HepG2 (cell line): ENCODE data around the gene ADCY9. TPM values are rescaled to one million over a fixed set of nuclear protein-coding genes. Genes with fewer than 3 reads are reported as not detected.

Experiments
- BATF2 ChIP-seq: sonication (generic); formaldehyde crosslinking; IDR thresholded peaks from 2 replicates; pipeline ENCODE4 v1.8.0; 2022; ENCODE audit warnings: mild to moderate bottlenecking, missing genetic modification reagents, moderate library complexity
- DR1 ChIP-seq: sonication (generic); formaldehyde crosslinking; IDR thresholded peaks from 2 replicates; pipeline ENCODE4 v1.8.0; 2021; ENCODE audit warnings: mild to moderate bottlenecking, missing genetic modification reagents, inconsistent platforms
- HES4 ChIP-seq: sonication (generic); formaldehyde crosslinking; IDR thresholded peaks from 2 replicates; pipeline ENCODE4 v1.9.0; 2021; ENCODE audit warnings: mild to moderate bottlenecking, missing genetic modification reagents, borderline replicate concordance
- KLF16 ChIP-seq, 2 experiments: sonication (generic) in 1 of 2; formaldehyde crosslinking in 1 of 2; IDR thresholded peaks; 2 replicates each; pipeline versions ENCODE4 v1.6.1 to v1.8.0; 2016 to 2023; ENCODE audit warnings: missing genetic modification reagents in 2 of 2, missing compliant biosample characterization in 1 of 2
- LCORL ChIP-seq, 2 experiments: fragments of 450-650 bp in 1 of 2; sonication (generic) in 1 of 2; formaldehyde crosslinking in 1 of 2; IDR thresholded peaks; 2 replicates each; pipeline versions ENCODE4 v1.5.0 to v1.6.1; 2017 to 2020; ENCODE audit warnings: antibody characterized with exemption in 1 of 2, missing genetic modification reagents in 1 of 2
- MXD3 ChIP-seq: IDR thresholded peaks from 2 replicates; pipeline ENCODE4 v1.6.1; 2016; ENCODE audit warnings: mild to moderate bottlenecking, missing biosample characterization, missing genetic modification reagents
- NFKB2 ChIP-seq: sonication (generic); formaldehyde crosslinking; IDR thresholded peaks from 2 replicates; pipeline ENCODE4 v1.4.0; 2020; ENCODE audit warnings: missing genetic modification reagents, borderline replicate concordance
- POLR2G ChIP-seq: fragments of 200-400 bp; formaldehyde crosslinking; IDR thresholded peaks from 2 replicates; pipeline ENCODE4 v1.6.1; 2018; ENCODE audit warnings: mild to moderate bottlenecking, low read depth, low read length, moderate library complexity
- PRDM15 ChIP-seq: sonication (generic); formaldehyde crosslinking; IDR thresholded peaks from 2 replicates; pipeline ENCODE4 v1.4.0; 2020; ENCODE audit warnings: missing genetic modification reagents
- REPIN1 ChIP-seq: sonication (generic); formaldehyde crosslinking; IDR thresholded peaks from 2 replicates; pipeline ENCODE4 v1.8.0; 2022; ENCODE audit warnings: missing genetic modification reagents, low read depth, mild to moderate bottlenecking, borderline replicate concordance
- SNRNP70 ChIP-seq: fragments of 200-400 bp; formaldehyde crosslinking; IDR thresholded peaks from 2 replicates; pipeline ENCODE4 v1.6.1; 2017; ENCODE audit warnings: mild to moderate bottlenecking, low read depth, low read length, moderate library complexity
- SP1 ChIP-seq, 2 experiments: fragments of 450-650 bp in 1 of 2; sonication (generic) in 1 of 2; formaldehyde crosslinking in 1 of 2; IDR thresholded peaks; 2 replicates each; pipeline versions ENCODE4 v1.4.0 to v1.6.1; 2016 to 2020; ENCODE audit warnings: missing genetic modification reagents in 1 of 2
- TFE3 ChIP-seq: IDR thresholded peaks from 2 replicates; pipeline ENCODE4 v1.6.1; 2016
- ZBTB26 ChIP-seq: IDR thresholded peaks from 2 replicates; pipeline ENCODE4 v1.6.1; 2016; ENCODE audit warnings: missing compliant biosample characterization, missing genetic modification reagents, borderline replicate concordance
- ZFP41 ChIP-seq: sonication (generic); formaldehyde crosslinking; IDR thresholded peaks from 2 replicates; pipeline ENCODE4 v1.4.0; 2020; ENCODE audit warnings: mild to moderate bottlenecking, missing genetic modification reagents, borderline replicate concordance
- ZNF329 ChIP-seq: sonication (generic); formaldehyde crosslinking; IDR thresholded peaks from 2 replicates; pipeline ENCODE4 v1.9.0; 2021; ENCODE audit warnings: low read depth, mild to moderate bottlenecking, missing genetic modification reagents
- ZNF432 ChIP-seq: sonication (generic); formaldehyde crosslinking; IDR thresholded peaks from 2 replicates; pipeline ENCODE4 v1.5.0; 2020; ENCODE audit warnings: missing genetic modification reagents, mild to moderate bottlenecking, borderline replicate concordance
- ZNF546 ChIP-seq: sonication (generic); formaldehyde crosslinking; conservative IDR thresholded peaks from 2 replicates; pipeline ENCODE4 v1.8.1; 2023; ENCODE audit warnings: mild to moderate bottlenecking, missing genetic modification reagents
- ZNF629 ChIP-seq: sonication (generic); formaldehyde crosslinking; conservative IDR thresholded peaks from 2 replicates; pipeline ENCODE4 v1.5.0; 2020; ENCODE audit warnings: missing genetic modification reagents
- ZNF644 ChIP-seq: IDR thresholded peaks from 2 replicates; pipeline ENCODE4 v1.6.1; 2016; ENCODE audit warnings: low read depth
- ZSCAN31 ChIP-seq: sonication (generic); formaldehyde crosslinking; IDR thresholded peaks from 2 replicates; pipeline ENCODE4 v1.5.0; 2020; ENCODE audit warnings: low read depth, mild to moderate bottlenecking, missing genetic modification reagents
- polyA plus RNA-seq, 8 experiments: library from polyadenylated mRNA; depleted of rRNA in 3 of 8; stranded (reverse) in 7 of 8; unstranded in 1 of 8; fragments of >200 nt; fragmentation: Illumina TruSeq in 4 of 8; extraction: Trizol in 4 of 8; gene quantifications; 2 replicates each; pipeline versions ENCODE4 v1.2.1 to v1.2.3, GENCODE V29; 2011 to 2016; ENCODE audit warnings: low read depth in 4 of 8, missing spikeins in 1 of 8, mixed read lengths in 1 of 8; ENCODE audit not compliant: insufficient read depth in 1 of 8
- total RNA-seq, 5 experiments: library from RNA; depleted of rRNA; stranded (reverse); fragments of >200 nt; fragmentation: Illumina TruSeq; extraction: Trizol; gene quantifications; 2 replicates each; pipeline ENCODE4 v1.2.3, GENCODE V29; 2016; ENCODE audit warnings: low read depth in 1 of 5

Gene ADCY9
- total and polyA plus RNA-seq, 2 of the 13 experiments (the other 11 are each of a cell fraction or from before 2014, with no cell fraction given), result 11.2 to 13.9 TPM

GRCh38 chr16:4113358-4114256, 2.6 kb downstream of the ADCY9 start (continued):
- TF ChIP-seq SNRNP70, result no peak
- no peak for TF ChIP-seq ZNF629
- TF ChIP-seq ZBTB26, result no peak; the same call in 1 of the 2 replicates
- no peak for TF ChIP-seq POLR2G
- no peak for TF ChIP-seq HES4 (CRISPR knock-in tag)
- TF ChIP-seq ZNF329 (CRISPR knock-in tag), result no peak
- no peak for TF ChIP-seq TFE3 (CRISPR knock-in tag)
- TF ChIP-seq PRDM15, result no peak
- TF ChIP-seq BATF2 (CRISPR knock-in tag), result no peak
- TF ChIP-seq ZNF546, result no peak
- TF ChIP-seq NFKB2 (CRISPR knock-in tag), result no peak
- no peak for TF ChIP-seq ZNF432 (CRISPR knock-in tag)
- TF ChIP-seq REPIN1, result no peak
- TF ChIP-seq ZNF644, result peak; percentile 19; the same call in 1 of the 2 replicates
- TF ChIP-seq ZFP41 (CRISPR knock-in tag), result no peak
- TF ChIP-seq KLF16 (CRISPR knock-in tag; IDR thresholded peaks at IDR 0.05), result 0 out of 4 replicates have a peak, but pooled peaks of 1 of the 2 experiments have one; percentile 52
- no peak for TF ChIP-seq DR1 (CRISPR knock-in tag)
- TF ChIP-seq MXD3, result no peak
- TF ChIP-seq ZSCAN31, result no peak
- TF ChIP-seq SP1 (IDR thresholded peaks at IDR 0.05), result no peak
- no peak for TF ChIP-seq SP1 (CRISPR knock-in tag; IDR thresholded peaks at IDR 0.05)
- no peak for TF ChIP-seq LCORL (IDR thresholded peaks at IDR 0.05)
- no peak for TF ChIP-seq LCORL (CRISPR knock-in tag; IDR thresholded peaks at IDR 0.05)
